ENCODE data around the gene CD96. TPM values are rescaled to one million over a fixed set of nuclear protein-coding genes. Genes with fewer than 3 reads are reported as not detected.

CD96 gene
- 0.28 and 0.60 TPM in 2 replicates for total RNA-seq
- 0.36 and 2.0 TPM in 2 replicates for polyA plus RNA-seq

- Histone ChIP-seq H3K9me3 (ENCODE audit: low read depth) (no peaks in the 10 kb centered on the region), H3K4me3 (no peak within 1 kb of the TSS), H2AFZ (peak within 1 kb of the TSS; percentile 26), H4K20me1 (ENCODE audit: insufficient read depth, poor library complexity, severe bottlenecking) (no peaks in the 10 kb centered on the region), H3K9me2 (replicated peaks; ENCODE audit: insufficient read depth) (no peaks in the 10 kb centered on the region), H3K4me1 (ENCODE audit: insufficient read depth) (peaks cover 20% of the 10 kb centered on the region), H3K27ac (peak within 1 kb of the TSS; percentile 10), H3K27me3 (no peaks in the 10 kb centered on the region), H3K4me2 (no peak within 1 kb of the TSS), H3K79me2 (no peaks in the 10 kb centered on the region), H3K36me3 (replicated peaks; ENCODE audit: insufficient read depth, low read depth) (no peaks in the 10 kb centered on the region)
- DNase-seq (ENCODE audit: low spot score): no peak
- TF ChIP-seq CTCF (IDR thresholded peaks at IDR 0.05; ENCODE audit: poor library complexity) (no peak), EZH2phosphoT487 (IDR thresholded peaks at IDR 0.05; ENCODE audit: low read depth, severe bottlenecking, unreplicated experiment) (no peak), EZH2 (IDR thresholded peaks at IDR 0.05; ENCODE audit: borderline replicate concordance) (no peak)
- WGBS (ENCODE audit: low lambda C conversion rate, missing lambda C conversion rate): 69% methylated on average over 11 of the region's 11 CpGs
These were observed at the start of gene CD96 for GRCh38 chr3:111541911-111542483. Gene CD96 (plus strand): TSS chr3:111542197. CDS start chr3:111542249, 52 bp downstream.

- H3K4me1 ChIP-seq (ENCODE audit: insufficient read depth): no peaks in the 10 kb centered on the region
- no peak overlapping the region for H3K4me3 ChIP-seq
- H3K36me3 ChIP-seq (replicated peaks; ENCODE audit: insufficient read depth, low read depth): no peaks in the 10 kb centered on the region
- H2AFZ ChIP-seq: no peak overlapping the region
- no peaks in the 10 kb centered on the region for H3K27me3 ChIP-seq
- H3K79me2 ChIP-seq: no peaks in the 10 kb centered on the region
- H3K4me2 ChIP-seq: no peak overlapping the region
- DNase-seq (ENCODE audit: low spot score): no peak
- H3K9me3 ChIP-seq (ENCODE audit: low read depth): no peaks in the 10 kb centered on the region
- H4K20me1 ChIP-seq (ENCODE audit: insufficient read depth, poor library complexity, severe bottlenecking): no peaks in the 10 kb centered on the region
- no peaks in the 10 kb centered on the region for H3K9me2 ChIP-seq (replicated peaks; ENCODE audit: insufficient read depth)
- no peak overlapping the region for H3K27ac ChIP-seq
- TF ChIP-seq EZH2phosphoT487 (IDR thresholded peaks at IDR 0.05; ENCODE audit: low read depth, severe bottlenecking, unreplicated experiment): no peak
- no peak for TF ChIP-seq CTCF (IDR thresholded peaks at IDR 0.05; ENCODE audit: poor library complexity)
- TF ChIP-seq EZH2 (IDR thresholded peaks at IDR 0.05; ENCODE audit: borderline replicate concordance): no peak
These were observed 48.7 kb upstream of the CD96 start for GRCh38 chr3:111493276-111493675.

- 89% methylated on average over 14 of the region's 14 CpGs for WGBS (ENCODE audit: low lambda C conversion rate, missing lambda C conversion rate)
- Histone ChIP-seq H3K4me3 (no peak overlapping the region), H3K9me2 (replicated peaks; ENCODE audit: insufficient read depth) (no peaks in the 10 kb centered on the region), H3K4me1 (ENCODE audit: insufficient read depth) (no peaks in the 10 kb centered on the region), H4K20me1 (ENCODE audit: insufficient read depth, poor library complexity, severe bottlenecking) (no peaks in the 10 kb centered on the region), H2AFZ (no peak overlapping the region), H3K27ac (no peak overlapping the region), H3K9me3 (ENCODE audit: low read depth) (no peaks in the 10 kb centered on the region), H3K79me2 (no peaks in the 10 kb centered on the region), H3K27me3 (no peaks in the 10 kb centered on the region), H3K4me2 (no peak overlapping the region), H3K36me3 (replicated peaks; ENCODE audit: insufficient read depth, low read depth) (no peaks in the 10 kb centered on the region)
- DNase-seq (ENCODE audit: low spot score): no peak
- TF ChIP-seq CTCF (IDR thresholded peaks at IDR 0.05; ENCODE audit: poor library complexity) (no peak), EZH2 (IDR thresholded peaks at IDR 0.05; ENCODE audit: borderline replicate concordance) (no peak), EZH2phosphoT487 (IDR thresholded peaks at IDR 0.05; ENCODE audit: low read depth, severe bottlenecking, unreplicated experiment) (no peak)
These were observed 45.0 kb upstream of the CD96 start for GRCh38 chr3:111496894-111497559.

All from hepatocyte (in vitro differentiated cells).